ENCODE measurements around the gene SVBP.

Gene SVBP

GRCh38 chr1:42765269-42765668, 51.9 kb downstream of the SVBP start:
- DNase-seq (ENCODE audit: low read depth in 2 of 2), result no peak

DNA sequence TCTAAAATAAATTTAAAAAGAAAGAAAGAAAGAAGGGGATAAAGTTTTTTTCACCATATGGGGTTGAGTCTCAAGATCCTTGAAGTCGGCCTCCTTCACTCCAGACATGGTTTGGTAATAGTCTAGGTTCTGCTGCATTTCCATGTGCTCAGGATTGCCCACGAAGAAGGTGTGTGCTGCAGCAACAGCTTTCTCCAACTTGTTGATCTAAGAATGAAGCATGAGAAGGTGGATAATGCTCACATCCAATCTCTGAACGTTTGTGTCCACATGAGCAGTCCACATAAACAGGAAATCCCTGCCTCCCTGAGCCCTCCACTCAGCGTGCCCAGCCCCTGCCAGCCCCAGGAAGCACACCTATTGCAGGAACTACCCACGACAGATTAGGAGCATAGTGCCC, 54.9 kb downstream of the SVBP start:
- no peak for DNase-seq (ENCODE audit: low read depth in 2 of 2)

- DNase-seq (ENCODE audit: low read depth in 2 of 2), result no peak
Measured at GRCh38 chr1:42761567-42761966, 55.6 kb downstream of the SVBP start.

DNA sequence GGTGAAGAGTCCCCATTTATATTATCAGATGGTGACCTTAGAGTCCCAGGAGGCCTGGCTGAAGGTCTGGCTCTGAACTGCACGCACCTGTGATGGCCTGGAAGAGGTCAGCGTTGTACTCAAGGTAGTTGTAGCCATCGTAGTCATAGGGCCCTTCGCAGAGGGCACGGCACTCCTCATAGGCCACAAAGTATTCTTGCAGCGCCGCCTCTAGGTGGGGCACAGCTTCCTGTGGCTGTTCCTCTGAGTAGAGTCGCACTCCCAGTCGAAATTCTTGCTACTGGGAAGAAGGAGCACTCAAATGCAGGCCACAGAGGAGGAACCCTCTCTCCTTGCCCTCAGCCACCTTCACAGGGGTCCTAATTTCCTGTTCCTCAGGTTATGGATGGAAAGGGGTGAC, 58.1 kb downstream of the SVBP start:
- DNase-seq (ENCODE audit: low read depth in 2 of 2), result no peak

DNA sequence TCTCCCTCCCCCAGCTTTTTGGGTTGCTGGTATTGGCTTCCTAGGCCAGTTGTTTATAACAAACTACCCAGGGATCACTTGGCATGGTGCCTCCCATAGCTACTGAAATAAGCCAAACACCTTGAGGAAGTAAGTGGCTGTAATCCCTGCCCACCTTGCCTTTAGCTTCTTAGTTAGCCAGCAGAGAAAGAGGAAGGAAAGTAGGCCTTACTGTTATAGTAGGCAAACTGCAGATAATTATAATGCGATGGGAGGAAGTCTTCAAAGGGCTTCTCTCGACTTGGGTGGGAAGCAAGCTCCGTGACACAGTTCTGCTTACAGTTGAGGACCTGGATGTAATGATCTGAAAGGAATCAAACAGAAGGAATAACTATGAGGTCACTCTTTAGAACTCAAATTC, 58.6 kb downstream of the SVBP start:
- no peak for DNase-seq (ENCODE audit: low read depth in 2 of 2)

- DNase-seq (ENCODE audit: low read depth in 2 of 2), result no peak
Measured at GRCh38 chr1:42757892-42758275, 59.3 kb downstream of the SVBP start.

Data from fibroblast of skin of left biceps (primary cell).